Measurements from ENCODE around the gene MKNK1. TPM values are rescaled to one million over a fixed set of nuclear protein-coding genes. Genes with fewer than 3 reads are reported as not detected.

The MKNK1 gene
- total and polyA plus RNA-seq, 2 of the 8 experiments (the other 6 are each of a cell fraction or from before 2014, with no cell fraction given) = 13.9 to 21.5 TPM

GRCh38 chr1:46549697-46550681 is 54.1 kb downstream of the MKNK1 start:
- H3K36me3 ChIP-seq (ENCODE audit: control insufficient read depth in 2 of 4, insufficient read depth in 4 of 4, low read length in 3 of 4) = no peaks in the 10 kb centered on the region
- no peak overlapping the region; a peak in 1 of 7 replicates for H3K9ac ChIP-seq (replicated peaks in 1 of 4; ENCODE audit: extremely low read depth in 1 of 4, low read depth in 3 of 4, low read length in 3 of 4)
- no peaks in the 10 kb centered on the region for H3K9me3 ChIP-seq (ENCODE audit: insufficient read depth in 2 of 2, low read depth in 1 of 2, low read length in 1 of 2)
- H4K91ac ChIP-seq (replicated peaks; ENCODE audit: insufficient read length, low read length) = no peak overlapping the region
- no peak for DNase-seq (ENCODE audit: low read depth in 1 of 2, low spot score in 2 of 2)
- 78% methylated on average over 17 of the region's 20 CpGs; no CpG with 5 or more reads in 1 of the 2 experiments for whole genome bisulfite sequencing, 2 experiments (ENCODE audit: extremely low coverage in 1 of 2, insufficient coverage in 1 of 2, insufficient read length in 1 of 2, insufficient replicate concordance in 2 of 2, low coverage in 1 of 2, low lambda C conversion rate in 2 of 2, missing lambda C conversion rate in 1 of 2)
- ChIA-PET POLR2A (ENCODE audit: partially characterized antibody) (no interaction called here), CTCF (ENCODE audit: partially characterized antibody) (interaction anchor here (0.6 to 25.0 kb wide), 24 partner anchors 9 to 650 kb away, joined by 3 to 1068 read pairs (median 4); partner anchors contain the start of genes DMBX1, MKNK1 and MOB3C)
- H3K56ac ChIP-seq (replicated peaks; ENCODE audit: insufficient read length, low read depth, low read length) = no peak overlapping the region
- H3K18ac ChIP-seq (ENCODE audit: extremely low read depth, low read length) = peak overlapping the region; percentile 48
- H3K14ac ChIP-seq (ENCODE audit: insufficient read length) = no peak overlapping the region
- no peaks in the 10 kb centered on the region for H4K20me1 ChIP-seq (replicated peaks in 1 of 2; ENCODE audit: control insufficient read depth in 1 of 2, insufficient read depth in 2 of 2, low read length in 2 of 2)
- 0 out of 2 replicates have a peak overlapping the region, but pooled peaks have one; percentile 34 for H2BK20ac ChIP-seq (ENCODE audit: low read length)
- H3K79me1 ChIP-seq (ENCODE audit: low read depth, low read length) = no peaks in the 10 kb centered on the region
- H3K27ac ChIP-seq (ENCODE audit: low read depth, low read length) = no peak overlapping the region
- H2BK12ac ChIP-seq (ENCODE audit: low read depth, low read length) = peak overlapping the region; percentile 77; the same call in 1 of the 2 replicates
- no peaks in the 10 kb centered on the region for H3K23me2 ChIP-seq (ENCODE audit: low read depth, low read length)
- no peak for FAIRE-seq
- H4K5ac ChIP-seq (ENCODE audit: insufficient read length, low read depth, low read length) = no peak overlapping the region
- 0 out of 2 replicates have a peak overlapping the region, but pooled peaks have one; percentile 33 for H2AK5ac ChIP-seq (ENCODE audit: low read depth, low read length)
- no peak overlapping the region for H2BK5ac ChIP-seq (ENCODE audit: low read depth, low read length)
- 0 out of 2 replicates have a peak overlapping the region, but pooled peaks have one; percentile 33 for H2AFZ ChIP-seq (ENCODE audit: low read length)
- no peaks in the 10 kb centered on the region for H3K79me2 ChIP-seq (ENCODE audit: control insufficient read depth in 1 of 2, insufficient read depth in 2 of 2, low read length in 2 of 2)
- H3K4ac ChIP-seq (replicated peaks; ENCODE audit: insufficient read length, low read depth, low read length) = no peak overlapping the region
- peaks cover 10 to 22% (median 19%) of the 10 kb centered on the region in 4 experiments for H3K27me3 ChIP-seq (replicated peaks in 1 of 4; ENCODE audit: control insufficient read depth in 3 of 4, extremely low read depth in 1 of 4, insufficient read depth in 3 of 4, low read length in 3 of 4)
- H3K4me2 ChIP-seq (ENCODE audit: insufficient read depth in 1 of 2, low read depth in 2 of 2, low read length in 2 of 2) = no peak overlapping the region; a peak in 1 of 4 replicates
- H3K23ac ChIP-seq (ENCODE audit: insufficient read length) = no peak overlapping the region
- H3K4me1 ChIP-seq (replicated peaks in 1 of 4; ENCODE audit: control insufficient read depth in 3 of 4, insufficient read depth in 4 of 4, low read length in 3 of 4) = peaks cover 0 to 15% (median 10%) of the 10 kb centered on the region in 4 experiments; a peak in 6 of 7 replicates
- H2BK15ac ChIP-seq (ENCODE audit: low read length) = peak overlapping the region; percentile 31; the same call in 1 of the 2 replicates
- H2BK120ac ChIP-seq (replicated peaks; ENCODE audit: low read depth, low read length) = no peak overlapping the region
- no peak overlapping the region for H3K4me3 ChIP-seq (ENCODE audit: extremely low read depth in 1 of 4, insufficient read depth in 2 of 4, low read depth in 3 of 4, low read length in 4 of 4)
- H4K8ac ChIP-seq (ENCODE audit: extremely low read depth, insufficient read depth, low read length) = peak overlapping the region; percentile 60
- TF ChIP-seq E2F6 (IDR thresholded peaks at IDR 0.05) = no peak
- no peak for TF ChIP-seq TAF1 (IDR thresholded peaks at IDR 0.05; ENCODE audit: low read depth, low read length)
- TF ChIP-seq YY1 (IDR thresholded peaks at IDR 0.05; ENCODE audit: low read depth, low read length) = no peak
- no peak for TF ChIP-seq KDM5A (IDR thresholded peaks at IDR 0.05; ENCODE audit: low read length)
- TF ChIP-seq JUND (IDR thresholded peaks at IDR 0.05; ENCODE audit: low read length) = no peak
- TF ChIP-seq SP2 (IDR thresholded peaks at IDR 0.05; ENCODE audit: low read length) = no peak
- TF ChIP-seq TCF12 (IDR thresholded peaks at IDR 0.05; ENCODE audit: low read depth, low read length) = no peak
- no peak for TF ChIP-seq SRF (IDR thresholded peaks at IDR 0.05; ENCODE audit: low read depth, low read length)
- no peak for TF ChIP-seq SAP30 (IDR thresholded peaks at IDR 0.05; ENCODE audit: insufficient read depth, insufficient replicate concordance, low read length)
- no peak for TF ChIP-seq EZH2 (IDR thresholded peaks at IDR 0.05; ENCODE audit: low read depth, low read length, severe bottlenecking)

Data from H1 (cell line).